ENCODE measurements around the gene CYP1A2.
"Not testable (repeated sequence)": the region's sequence is repeated elsewhere in the genome, so short reads cannot be mapped to it uniquely, and the experiment has no call there.

Gene CYP1A2

GRCh38 chr15:74786081-74786480, 37.4 kb downstream of the CYP1A2 start:
- H3K9ac ChIP-seq (ENCODE audit: low read depth, low read length); H3K4me3 ChIP-seq (ENCODE audit: low read length); H3K27me3 ChIP-seq (ENCODE audit: control insufficient read depth, insufficient read depth, low read length); H3K4me2 ChIP-seq (ENCODE audit: low read length); H3K36me3 ChIP-seq (ENCODE audit: insufficient read depth, low read length); H3K9me3 ChIP-seq (replicated peaks; ENCODE audit: low read length): not testable (repeated sequence)
- peaks cover 54% of the 10 kb centered on the region for H3K4me1 ChIP-seq (ENCODE audit: control insufficient read depth, insufficient read depth, low read length)

GRCh38 chr15:74786551-74787165, 38.0 kb downstream of the CYP1A2 start:
- Histone ChIP-seq H3K27me3 (ENCODE audit: control insufficient read depth, insufficient read depth, low read length) (no peaks in the 10 kb centered on the region), H3K4me3 (ENCODE audit: low read length) (no peak overlapping the region), H3K4me1 (ENCODE audit: control insufficient read depth, insufficient read depth, low read length) (peaks cover 53% of the 10 kb centered on the region), H3K4me2 (ENCODE audit: low read length) (no peak overlapping the region), H3K36me3 (ENCODE audit: insufficient read depth, low read length) (peaks cover 5% of the 10 kb centered on the region), H3K9ac (ENCODE audit: low read depth, low read length) (no peak overlapping the region), H3K9me3 (replicated peaks; ENCODE audit: low read length) (no peaks in the 10 kb centered on the region)

GRCh38 chr15:74787251-74788041, 38.8 kb downstream of the CYP1A2 start:
- Histone ChIP-seq H3K4me3 (ENCODE audit: low read length) (no peak overlapping the region), H3K36me3 (ENCODE audit: insufficient read depth, low read length) (peaks cover 9% of the 10 kb centered on the region), H3K4me1 (ENCODE audit: control insufficient read depth, insufficient read depth, low read length) (peaks cover 52% of the 10 kb centered on the region)

GRCh38 chr15:74788042-74788682, 39.5 kb downstream of the CYP1A2 start:
- Histone ChIP-seq H3K9me3 (replicated peaks; ENCODE audit: low read length) (no peaks in the 10 kb centered on the region), H3K4me2 (ENCODE audit: low read length) (no peak overlapping the region), H3K4me1 (ENCODE audit: control insufficient read depth, insufficient read depth, low read length) (peaks cover 53% of the 10 kb centered on the region), H3K36me3 (ENCODE audit: insufficient read depth, low read length) (peaks cover 9% of the 10 kb centered on the region), H3K27me3 (ENCODE audit: control insufficient read depth, insufficient read depth, low read length) (no peaks in the 10 kb centered on the region), H3K9ac (ENCODE audit: low read depth, low read length) (no peak overlapping the region), H3K4me3 (ENCODE audit: low read length) (no peak overlapping the region)

More at GRCh38 chr15:74787251-74788041, 38.8 kb downstream of the CYP1A2 start:
- H3K9me3 ChIP-seq (replicated peaks; ENCODE audit: low read length) = no peaks in the 10 kb centered on the region
- no peak overlapping the region for H3K4me2 ChIP-seq (ENCODE audit: low read length)
- no peaks in the 10 kb centered on the region for H3K27me3 ChIP-seq (ENCODE audit: control insufficient read depth, insufficient read depth, low read length)
- H3K9ac ChIP-seq (ENCODE audit: low read depth, low read length) = no peak overlapping the region

GRCh38 chr15:74788683-74789151, 40.1 kb downstream of the CYP1A2 start:
- Histone ChIP-seq H3K4me3 (ENCODE audit: low read length) (no peak overlapping the region), H3K9me3 (replicated peaks; ENCODE audit: low read length) (no peaks in the 10 kb centered on the region)

GRCh38 chr15:74789171-74789631, 40.6 kb downstream of the CYP1A2 start:
- no peak overlapping the region for H3K4me3 ChIP-seq (ENCODE audit: low read length)
- H3K4me2 ChIP-seq (ENCODE audit: low read length) = no peak overlapping the region
- peaks cover 44% of the 10 kb centered on the region for H3K4me1 ChIP-seq (ENCODE audit: control insufficient read depth, insufficient read depth, low read length)
- no peak overlapping the region for H3K9ac ChIP-seq (ENCODE audit: low read depth, low read length)
- H3K36me3 ChIP-seq (ENCODE audit: insufficient read depth, low read length) = peaks cover 9% of the 10 kb centered on the region
- no peaks in the 10 kb centered on the region for H3K27me3 ChIP-seq (ENCODE audit: control insufficient read depth, insufficient read depth, low read length)
- no peaks in the 10 kb centered on the region for H3K9me3 ChIP-seq (replicated peaks; ENCODE audit: low read length)

More at GRCh38 chr15:74788683-74789151, 40.1 kb downstream of the CYP1A2 start:
- peaks cover 9% of the 10 kb centered on the region for H3K36me3 ChIP-seq (ENCODE audit: insufficient read depth, low read length)
- no peaks in the 10 kb centered on the region for H3K27me3 ChIP-seq (ENCODE audit: control insufficient read depth, insufficient read depth, low read length)
- no peak overlapping the region for H3K9ac ChIP-seq (ENCODE audit: low read depth, low read length)
- no peak overlapping the region for H3K4me2 ChIP-seq (ENCODE audit: low read length)
- H3K4me1 ChIP-seq (ENCODE audit: control insufficient read depth, insufficient read depth, low read length) = peaks cover 48% of the 10 kb centered on the region

GRCh38 chr15:74789741-74790079, 41.1 kb downstream of the CYP1A2 start:
- Histone ChIP-seq H3K4me3 (ENCODE audit: low read length) (no peak overlapping the region), H3K36me3 (ENCODE audit: insufficient read depth, low read length) (peaks cover 9% of the 10 kb centered on the region), H3K9me3 (replicated peaks; ENCODE audit: low read length) (no peaks in the 10 kb centered on the region), H3K4me2 (ENCODE audit: low read length) (peak overlapping the region; percentile 67), H3K27me3 (ENCODE audit: control insufficient read depth, insufficient read depth, low read length) (no peaks in the 10 kb centered on the region), H3K9ac (ENCODE audit: low read depth, low read length) (peak overlapping the region; percentile 66), H3K4me1 (ENCODE audit: control insufficient read depth, insufficient read depth, low read length) (peaks cover 41% of the 10 kb centered on the region)

- peaks cover 38% of the 10 kb centered on the region for H3K4me1 ChIP-seq (ENCODE audit: control insufficient read depth, insufficient read depth, low read length)
- H3K36me3 ChIP-seq (ENCODE audit: insufficient read depth, low read length) = peaks cover 7% of the 10 kb centered on the region
- H3K4me2 ChIP-seq (ENCODE audit: low read length) = peak overlapping the region; percentile 67
- H3K27me3 ChIP-seq (ENCODE audit: control insufficient read depth, insufficient read depth, low read length) = no peaks in the 10 kb centered on the region
- H3K9ac ChIP-seq (ENCODE audit: low read depth, low read length) = peak overlapping the region; percentile 66
- peak overlapping the region; percentile 7 for H3K4me3 ChIP-seq (ENCODE audit: low read length)
- no peaks in the 10 kb centered on the region for H3K9me3 ChIP-seq (replicated peaks; ENCODE audit: low read length)
Measured at GRCh38 chr15:74790080-74790916, 41.7 kb downstream of the CYP1A2 start.

GRCh38 chr15:74791007-74791406, 42.4 kb downstream of the CYP1A2 start:
- H3K4me2 ChIP-seq (ENCODE audit: low read length) = peak overlapping the region; percentile 67
- no peaks in the 10 kb centered on the region for H3K27me3 ChIP-seq (ENCODE audit: control insufficient read depth, insufficient read depth, low read length)
- H3K4me1 ChIP-seq (ENCODE audit: control insufficient read depth, insufficient read depth, low read length) = peaks cover 36% of the 10 kb centered on the region
- H3K9ac ChIP-seq (ENCODE audit: low read depth, low read length) = peak overlapping the region; percentile 66
- H3K9me3 ChIP-seq (replicated peaks; ENCODE audit: low read length) = no peaks in the 10 kb centered on the region
- H3K4me3 ChIP-seq (ENCODE audit: low read length) = no peak overlapping the region
- peaks cover 4% of the 10 kb centered on the region for H3K36me3 ChIP-seq (ENCODE audit: insufficient read depth, low read length)

GRCh38 chr15:74791667-74792066, 43.0 kb downstream of the CYP1A2 start:
- Histone ChIP-seq H3K9me3 (replicated peaks; ENCODE audit: low read length) (no peaks in the 10 kb centered on the region), H3K4me2 (ENCODE audit: low read length) (no peak overlapping the region), H3K27me3 (ENCODE audit: control insufficient read depth, insufficient read depth, low read length) (no peaks in the 10 kb centered on the region), H3K4me1 (ENCODE audit: control insufficient read depth, insufficient read depth, low read length) (peaks cover 36% of the 10 kb centered on the region), H3K9ac (ENCODE audit: low read depth, low read length) (peak overlapping the region; percentile 66), H3K36me3 (ENCODE audit: insufficient read depth, low read length) (peaks cover 4% of the 10 kb centered on the region), H3K4me3 (ENCODE audit: low read length) (no peak overlapping the region)

Data from skeletal muscle satellite cell (primary cell).